NCI-H2081 treated with DMSO at 0.1 percent for 48 hours (cell line): ENCODE data around the gene ABCB4.

ENCODE experiments used
- DNase-seq: peaks from one replicate; lab custom pipeline; 2025; lab: John Stamatoyannopoulos, UW

The ABCB4 gene

DNA sequence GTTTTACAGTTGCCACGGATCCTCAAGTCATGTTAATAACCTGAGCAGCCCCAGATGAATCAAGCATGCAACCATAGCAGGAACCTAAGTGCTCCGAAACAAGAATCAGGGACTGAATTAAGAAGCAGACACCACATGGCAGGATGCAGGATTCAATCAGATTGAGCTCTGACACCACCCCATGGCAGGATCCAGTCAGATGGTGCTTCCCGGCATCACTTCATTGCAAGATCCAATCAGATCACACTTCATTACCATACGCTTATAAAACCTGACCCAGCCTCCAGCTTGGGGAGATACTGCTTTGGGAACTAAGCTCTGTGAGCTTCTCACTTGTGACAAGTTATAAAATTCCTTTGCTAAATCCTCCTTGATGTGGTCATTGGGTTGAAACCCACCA, 55.3 kb downstream of the ABCB4 start:
- DNase-seq = no peak

DNA sequence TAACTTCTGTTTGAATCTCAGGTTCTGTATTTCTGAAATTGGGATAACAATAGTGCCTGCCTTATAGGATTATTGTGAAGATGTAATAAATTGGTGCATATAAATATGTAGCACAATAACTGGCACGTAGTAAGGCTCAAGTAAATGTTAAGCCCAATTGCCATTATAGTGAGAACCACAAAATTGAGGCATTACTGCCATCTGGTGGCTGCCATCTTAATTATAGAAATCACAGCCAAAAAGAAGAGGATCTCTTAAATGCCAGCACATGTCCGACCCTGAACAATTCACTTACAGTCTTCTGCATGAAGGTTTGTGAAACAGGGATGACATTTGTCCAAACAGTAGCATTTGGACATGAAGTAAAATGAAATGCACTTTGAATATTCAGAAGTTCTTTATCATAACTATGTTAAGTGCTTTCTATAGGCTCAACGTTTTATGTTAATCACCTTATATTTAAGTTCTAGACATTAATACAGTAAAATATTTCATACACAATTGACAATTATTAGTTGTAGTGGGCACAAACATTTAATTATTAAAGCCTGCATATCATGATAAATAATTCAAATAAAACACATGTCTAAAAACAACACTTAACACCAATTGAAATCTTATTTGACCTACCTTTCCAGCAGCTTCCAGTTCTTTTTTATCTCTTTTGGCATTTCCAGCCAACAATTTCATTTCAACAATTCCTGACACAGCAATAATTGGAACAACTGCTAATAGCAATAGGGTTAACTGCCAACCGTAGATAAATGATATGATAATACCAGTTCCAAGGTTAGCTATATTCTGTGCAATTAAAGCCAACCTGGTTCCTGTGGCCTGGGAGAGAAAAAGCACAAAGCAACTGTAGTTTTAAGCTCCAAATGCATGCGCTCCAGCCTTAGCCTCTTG, 58.5 kb downstream of the ABCB4 start:
- peak; percentile 26 for DNase-seq

DNA sequence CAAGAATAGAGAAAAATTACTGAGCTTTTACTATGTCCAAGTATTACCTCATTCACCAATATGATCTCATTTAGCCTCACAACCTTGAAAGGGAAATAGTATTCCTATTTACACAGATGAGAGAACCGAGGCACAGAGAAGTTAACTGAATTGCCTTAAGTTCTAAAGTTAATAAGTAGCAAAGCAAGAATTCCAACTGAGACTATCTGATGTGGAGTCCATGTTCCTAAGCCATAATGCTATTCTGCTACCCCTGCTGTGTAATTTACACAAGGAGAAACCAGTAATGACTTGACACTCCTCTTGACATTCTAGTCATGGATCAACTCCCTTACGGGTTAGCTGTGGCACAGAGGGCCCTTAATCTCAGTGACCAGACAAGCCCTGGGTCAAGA, 60.7 kb downstream of the ABCB4 start:
- DNase-seq = no peak

DNA sequence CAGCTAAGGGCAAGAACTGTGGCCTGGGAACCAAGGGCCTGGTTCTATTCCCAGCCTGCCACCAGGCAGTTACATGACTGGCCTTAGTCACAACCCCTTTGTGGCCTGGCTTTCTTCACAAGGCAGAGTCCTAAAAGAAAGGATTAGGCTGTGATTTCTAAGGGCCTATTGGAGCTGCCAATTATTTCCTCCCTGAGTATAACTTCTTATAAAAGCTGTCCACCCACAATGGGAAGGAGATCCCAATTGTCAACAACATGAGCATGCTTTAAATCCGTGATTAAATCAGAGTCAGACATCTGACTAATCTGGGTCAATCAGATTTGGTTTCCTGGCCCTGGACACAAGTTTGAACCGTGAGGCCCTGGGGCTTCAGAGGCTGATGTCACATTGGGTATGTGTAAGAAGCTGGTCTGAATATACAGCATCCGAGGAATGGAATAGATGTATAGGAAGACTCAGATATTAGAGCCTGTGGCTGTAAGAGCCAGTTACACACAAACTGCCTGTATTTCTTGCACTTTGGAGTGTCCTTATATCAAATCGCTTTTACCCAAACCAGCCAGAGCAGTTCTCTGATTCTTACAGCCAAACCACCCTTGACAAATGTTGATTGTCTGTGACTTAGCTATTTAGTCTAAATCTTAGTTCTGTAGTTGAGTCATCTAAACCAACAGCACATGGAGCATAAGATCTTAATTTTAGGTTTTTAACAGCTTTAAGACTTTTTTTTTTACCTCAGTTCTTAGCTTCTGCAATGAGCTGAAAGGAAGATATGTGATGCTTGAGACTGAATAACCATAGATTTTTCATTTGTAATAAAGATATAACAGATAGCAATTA, 61.3 kb downstream of the ABCB4 start:
- no peak for DNase-seq

DNA sequence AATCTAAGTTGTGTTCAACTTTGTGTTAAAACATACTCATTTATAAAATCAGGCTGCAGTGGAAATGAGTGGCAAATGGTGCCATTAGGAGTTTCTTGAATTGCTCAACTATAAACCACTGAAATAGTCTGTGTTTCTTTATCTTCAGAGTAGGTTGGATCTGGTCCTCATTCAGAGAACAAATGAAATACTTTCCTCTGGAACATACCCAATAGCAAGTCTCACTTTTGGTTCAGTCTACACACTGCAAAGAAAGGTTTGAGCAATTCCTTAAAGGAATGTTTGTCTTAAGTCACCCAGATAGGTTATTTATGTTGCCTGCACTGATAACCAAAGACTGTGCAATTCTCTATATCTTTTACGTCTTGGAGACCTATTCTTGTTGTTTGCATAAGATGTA, 62.5 kb downstream of the ABCB4 start:
- no peak for DNase-seq

DNA sequence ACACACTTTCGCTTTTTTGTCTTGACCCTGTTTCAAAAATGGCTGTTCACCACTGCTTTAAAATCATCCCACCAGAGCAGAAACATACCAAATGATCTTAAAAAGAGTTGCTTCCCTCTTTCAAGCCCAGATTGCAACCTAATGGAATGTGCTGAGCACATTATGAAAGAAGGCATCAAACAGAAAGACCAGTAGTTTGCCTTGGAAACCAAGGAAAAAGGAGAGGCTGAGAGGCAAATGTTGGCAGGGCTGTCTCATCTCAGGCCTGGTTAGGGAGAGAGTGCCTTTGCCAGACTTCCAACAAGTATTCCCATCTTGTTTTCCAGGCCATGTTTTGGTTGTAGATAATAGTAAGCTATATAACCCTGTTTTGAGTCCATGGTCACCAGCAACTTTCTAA, 64.3 kb downstream of the ABCB4 start:
- no peak for DNase-seq

DNA sequence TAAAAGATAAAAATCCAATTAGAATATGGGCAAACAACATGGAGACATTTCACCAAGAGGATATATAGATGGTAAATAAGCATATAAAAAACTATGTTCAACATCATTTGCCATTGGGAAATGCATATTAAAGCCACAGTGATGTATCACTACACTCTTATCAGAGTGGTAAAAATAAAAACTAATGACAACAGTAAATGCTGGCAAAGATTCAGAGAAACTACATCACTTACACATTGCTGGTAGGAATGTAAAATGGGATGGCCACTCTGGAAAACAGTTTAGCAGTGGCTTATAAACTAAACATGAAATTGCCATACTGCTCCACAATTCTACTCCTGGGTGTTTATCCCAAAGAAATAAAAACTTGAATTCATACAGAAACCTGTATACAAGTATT, 70.8 kb downstream of the ABCB4 start:
- no peak for DNase-seq

DNA sequence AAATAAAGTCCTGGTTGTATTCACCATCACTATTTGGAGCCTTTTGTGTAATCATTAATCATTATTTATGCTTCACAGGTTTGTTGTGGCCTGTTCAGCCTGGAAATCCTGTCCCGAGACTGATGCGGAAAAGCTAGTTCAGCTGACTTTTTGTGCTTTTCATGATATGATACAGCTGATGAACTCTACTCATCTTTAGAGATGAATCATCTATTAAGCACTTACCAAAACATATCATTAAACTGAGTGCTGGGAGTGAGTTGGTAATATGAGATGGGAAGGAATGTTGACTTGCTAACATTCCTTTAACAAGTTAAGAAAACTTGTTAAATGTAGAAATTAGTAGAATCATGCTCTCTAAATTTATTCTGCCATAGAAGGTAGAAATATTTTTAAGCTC, 77.0 kb downstream of the ABCB4 start:
- no peak for DNase-seq

DNA sequence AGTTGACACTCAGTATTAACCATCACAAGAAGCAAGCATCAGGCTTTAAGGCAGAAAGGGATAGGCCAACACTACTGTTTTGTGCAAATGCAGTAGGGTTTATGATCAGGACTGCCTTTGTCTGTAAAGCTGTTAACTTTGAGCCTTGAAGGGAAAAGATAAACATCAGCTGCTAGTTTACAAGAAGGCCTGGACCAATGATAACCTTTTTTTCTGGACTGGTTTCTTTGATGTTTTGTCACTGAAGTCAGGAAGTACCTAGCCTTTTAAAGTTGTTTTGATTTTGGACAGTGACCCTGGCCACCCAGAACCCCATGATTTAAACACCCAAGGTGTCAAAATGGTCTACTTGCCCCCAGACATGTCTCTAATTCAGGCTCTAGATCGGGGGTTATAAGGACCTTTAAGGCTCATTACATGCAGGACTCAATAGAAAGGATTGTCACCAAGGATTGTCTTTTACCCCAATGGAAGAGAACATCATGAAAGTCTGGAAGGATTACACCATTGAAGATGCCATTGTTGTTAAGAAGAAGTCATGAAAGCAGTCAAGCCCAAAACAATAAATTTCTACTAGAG, 79.9 kb downstream of the ABCB4 start:
- no peak for DNase-seq

DNA sequence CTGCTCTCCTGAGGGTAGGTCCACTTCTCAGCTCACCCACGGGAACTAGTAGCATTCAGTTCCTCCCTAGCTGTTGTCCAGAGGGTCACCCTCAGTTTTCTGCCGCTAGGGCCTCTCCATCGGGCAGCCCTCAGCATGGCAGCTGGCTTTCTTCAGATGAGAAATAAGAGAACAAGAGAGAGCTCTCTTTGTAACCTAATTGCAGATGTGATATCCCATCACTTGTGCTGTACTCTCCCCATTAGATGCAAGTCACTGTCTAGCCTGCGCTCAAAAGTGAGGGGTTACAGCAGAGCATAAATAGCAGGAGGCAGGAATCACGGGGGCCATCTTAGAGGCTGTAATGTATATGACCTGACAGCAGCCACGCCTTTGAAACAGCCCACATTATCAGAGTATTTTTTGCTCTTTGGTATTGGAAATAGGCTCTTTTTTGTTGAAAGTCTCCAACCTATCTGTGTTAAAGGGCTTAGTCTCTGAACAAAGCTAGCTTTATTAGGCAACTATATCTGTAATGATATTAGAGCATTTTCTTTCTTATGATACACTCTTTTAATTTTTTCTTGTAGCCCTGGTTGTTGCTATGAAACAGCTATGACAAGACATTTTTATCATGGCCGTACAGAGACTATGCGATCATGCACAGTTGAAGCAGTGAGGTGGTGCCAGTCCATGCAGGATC, 84.3 kb downstream of the ABCB4 start:
- no peak for DNase-seq

DNA sequence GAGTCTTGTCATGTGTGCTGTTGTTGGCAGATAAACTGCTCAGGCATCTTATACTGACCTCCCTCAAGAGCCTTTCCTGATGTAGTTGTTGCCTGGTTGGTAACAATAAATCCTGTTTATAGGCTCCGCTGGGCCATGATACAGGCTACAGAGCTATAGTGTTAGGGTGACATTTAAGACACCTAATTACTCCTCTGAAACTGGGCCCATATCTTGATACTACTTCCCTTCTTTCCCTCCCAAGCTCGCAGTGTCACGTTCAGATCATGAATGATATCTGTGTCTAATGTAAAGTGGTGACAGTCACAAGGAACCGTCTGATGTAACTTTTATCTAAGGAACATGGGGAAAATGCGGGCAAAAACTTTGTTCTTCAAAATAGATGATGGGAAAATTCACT, 94.6 kb downstream of the ABCB4 start:
- DNase-seq = no peak

DNA sequence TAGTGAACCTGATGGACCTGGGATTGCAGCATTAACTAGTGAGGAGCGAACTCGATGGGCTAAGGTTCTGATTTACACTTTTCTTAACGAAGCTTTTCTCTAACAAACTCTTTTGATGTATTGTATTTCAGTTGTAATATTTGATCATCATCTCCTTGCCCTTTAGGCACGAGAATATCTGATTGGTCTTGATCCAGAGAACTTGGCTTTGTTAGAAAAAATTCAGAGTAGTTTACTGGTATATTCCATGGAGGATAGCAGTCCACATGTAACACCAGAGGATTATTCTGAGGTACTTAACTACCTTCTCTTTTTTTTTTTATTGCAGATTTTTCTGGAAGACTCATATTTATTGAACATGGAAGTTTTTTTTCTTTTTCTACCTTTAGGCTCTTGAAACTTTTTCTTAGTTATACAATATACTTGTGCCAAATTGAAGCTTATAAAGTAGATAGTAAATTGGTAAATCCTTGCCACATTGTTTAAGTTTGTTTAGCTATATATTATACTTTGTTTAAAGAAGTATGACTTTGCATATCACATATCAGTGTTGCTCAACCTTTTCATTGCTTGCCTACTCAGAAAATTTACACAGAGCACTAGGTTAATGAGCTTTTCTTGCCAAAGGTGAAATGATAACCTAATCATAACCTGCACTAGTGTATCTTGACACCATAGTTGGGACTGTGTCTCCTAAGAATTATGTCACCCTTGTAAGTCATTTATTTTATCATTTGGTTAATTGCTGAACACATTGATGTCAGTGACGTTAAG, 99.6 kb downstream of the ABCB4 start:
- DNase-seq = no peak

DNA sequence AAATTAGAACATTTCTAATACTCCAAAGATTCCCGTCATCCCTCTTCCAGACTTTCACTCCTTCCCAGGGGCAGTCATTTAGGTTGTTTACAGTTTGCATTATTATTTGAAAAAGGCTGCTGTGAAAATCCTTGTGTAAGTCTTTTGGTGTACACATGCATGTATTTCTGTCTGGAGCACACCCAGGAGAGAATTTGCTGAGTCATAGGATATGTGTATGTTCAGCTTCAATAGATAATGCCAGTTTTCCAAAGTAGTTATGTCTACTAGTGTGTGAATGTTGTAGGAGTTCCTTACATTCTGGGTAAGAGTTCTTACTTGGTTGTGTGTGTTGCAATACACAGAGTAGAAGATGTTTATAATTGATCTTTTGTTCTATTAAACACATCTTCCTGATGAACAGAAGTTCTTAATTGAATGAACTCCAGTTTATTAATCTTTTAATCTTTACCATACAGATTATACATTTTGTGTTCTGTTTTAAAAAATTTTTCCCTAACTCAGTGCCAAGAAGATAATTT, 104.8 kb downstream of the ABCB4 start:
- DNase-seq = no peak

DNA sequence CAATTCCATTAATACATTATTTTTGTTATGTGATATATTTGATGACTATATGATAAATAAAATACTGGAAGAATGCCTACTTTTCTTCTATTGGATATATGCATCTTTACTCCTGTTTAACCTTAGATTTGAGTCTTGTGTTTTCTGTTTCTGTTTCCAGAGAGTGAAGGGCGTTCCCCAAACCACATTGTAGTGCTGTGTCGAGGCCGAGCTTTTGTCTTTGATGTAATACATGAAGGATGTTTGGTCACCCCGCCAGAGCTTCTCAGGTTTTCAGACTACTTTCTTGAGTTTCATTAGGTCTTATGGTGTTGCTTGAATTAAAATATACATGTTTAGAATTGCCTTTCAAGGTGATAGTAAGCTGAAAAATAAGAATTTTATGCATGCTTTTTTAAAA, 106.3 kb downstream of the ABCB4 start:
- no peak for DNase-seq

DNA sequence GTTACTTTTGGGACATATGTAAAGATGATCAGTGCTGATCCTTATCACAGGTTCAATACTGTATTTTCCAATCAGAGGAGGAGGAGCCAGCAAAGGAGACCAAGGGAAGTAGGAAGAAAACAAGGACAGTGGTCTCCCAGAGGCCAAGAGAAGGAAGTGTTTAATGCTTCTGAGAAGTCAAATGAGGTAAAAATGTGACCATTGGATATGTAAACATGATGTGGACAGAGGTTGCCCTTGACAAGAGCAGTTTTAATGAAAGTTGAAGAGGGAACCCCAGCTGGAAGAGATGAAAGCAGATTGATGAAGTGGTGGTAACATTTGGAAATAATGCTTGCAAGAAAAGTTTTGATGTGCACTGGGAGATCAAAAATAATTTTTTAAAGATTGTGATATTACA, 111.2 kb downstream of the ABCB4 start:
- no peak for DNase-seq

DNA sequence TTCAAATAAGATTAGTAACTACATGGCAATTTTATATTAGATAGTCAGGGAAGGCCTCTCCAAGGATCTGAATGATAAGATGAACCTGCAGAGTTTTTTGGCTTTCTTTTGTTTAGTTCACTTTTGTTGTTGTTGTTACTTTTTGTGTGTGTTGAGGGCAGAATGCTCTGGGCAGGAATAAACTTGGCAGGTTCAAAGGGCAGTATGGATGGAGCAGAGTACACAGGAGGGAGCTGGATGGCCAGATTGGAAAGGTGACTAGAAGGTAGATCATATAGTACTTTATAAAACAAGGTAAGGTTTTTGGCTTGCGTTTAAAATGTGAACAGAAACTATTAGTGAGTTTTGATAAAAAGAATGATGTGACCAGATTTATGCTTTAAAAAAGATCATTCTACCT, 112.1 kb downstream of the ABCB4 start:
- DNase-seq = no peak

DNA sequence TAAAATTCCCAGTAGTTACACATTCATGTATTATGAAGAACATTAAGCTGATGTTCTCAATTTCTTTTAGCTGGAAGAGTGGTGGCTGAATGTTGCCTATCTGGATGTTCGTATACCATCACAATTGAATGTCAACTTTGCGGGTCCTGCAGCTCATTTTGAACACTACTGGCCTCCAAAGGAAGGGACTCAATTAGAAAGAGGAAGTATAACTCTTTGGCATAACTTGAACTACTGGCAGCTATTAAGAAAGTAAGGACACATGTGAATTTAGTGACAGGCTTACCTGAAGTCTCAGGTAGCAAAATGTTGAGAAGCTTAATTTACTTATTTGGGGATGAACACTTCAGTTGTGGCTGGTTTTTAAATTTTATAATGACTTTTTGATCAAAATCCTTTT, 114.2 kb downstream of the ABCB4 start:
- DNase-seq = no peak

DNA sequence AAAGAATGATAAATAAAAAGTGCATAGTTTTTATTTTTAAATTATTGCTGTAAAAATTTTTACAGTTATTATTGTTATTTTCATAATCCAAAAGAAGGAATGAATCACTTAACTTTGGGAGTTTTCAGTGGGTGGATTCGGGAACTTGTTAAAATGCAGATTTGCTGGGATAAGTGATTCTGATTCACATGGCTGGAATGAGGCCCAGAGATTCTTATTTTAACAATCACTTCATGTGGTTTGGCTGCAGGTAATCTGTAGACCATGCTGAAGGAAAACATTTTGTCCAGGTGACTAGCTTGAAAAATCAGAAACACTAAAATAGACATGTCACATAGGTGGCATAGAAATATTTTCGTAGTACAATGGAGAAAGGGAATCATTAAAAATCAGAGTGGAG, 116.1 kb downstream of the ABCB4 start:
- DNase-seq = no peak

DNA sequence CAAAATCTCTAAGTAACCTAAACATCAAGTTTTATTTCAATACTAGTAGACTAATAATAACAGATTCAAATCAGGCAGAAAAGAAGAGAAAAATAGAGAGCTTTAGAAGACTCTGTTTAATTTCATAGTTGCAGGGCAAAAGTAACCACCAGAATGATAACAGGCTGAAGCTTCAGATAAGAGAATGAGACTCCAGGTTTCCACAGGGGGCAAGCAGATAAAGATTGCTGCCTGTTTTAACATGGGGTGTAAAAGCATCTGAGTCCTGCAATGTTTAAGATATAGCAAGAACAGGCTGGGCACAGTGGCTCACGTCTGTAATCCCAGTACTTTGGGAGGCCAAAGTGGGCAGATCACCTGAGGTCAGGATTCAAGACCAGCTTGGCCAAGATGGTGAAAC, 119.0 kb downstream of the ABCB4 start:
- DNase-seq = no peak

DNA sequence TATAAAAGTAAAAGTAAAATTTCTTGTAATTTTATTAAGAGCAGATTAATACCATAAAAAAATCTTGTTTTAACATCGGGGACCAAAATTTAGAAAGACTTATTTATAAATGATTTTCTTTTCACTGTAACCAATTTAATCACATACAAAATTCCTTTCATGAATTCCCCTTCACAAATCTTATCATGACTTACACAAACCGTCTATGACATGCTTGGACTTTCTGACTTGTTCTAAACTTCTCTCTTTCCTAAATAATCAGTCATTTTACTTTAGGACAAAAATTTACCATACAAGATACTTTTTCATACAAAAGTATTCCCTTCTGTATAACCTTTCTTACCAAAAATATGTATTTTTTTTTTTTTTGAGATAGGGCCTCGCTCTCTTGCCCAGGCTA, 120.7 kb downstream of the ABCB4 start:
- no peak for DNase-seq
